Activated CD4-positive, alpha-beta T cell treated with anti-CD3 and anti-CD28 coated beads, Interleukin-2, Interleukin-6, amounts not matched to agents 100 ng/mL and 50 ng/mL, durations not matched to agents 16 hours and 8 hours (primary cell): ENCODE results near the gene ADIPOR2.

ENCODE experiments used
- DNase-seq: peaks from one replicate; pipeline ENCODE4 v3.0.0-alpha.2; 2020

The ADIPOR2 gene

DNA sequence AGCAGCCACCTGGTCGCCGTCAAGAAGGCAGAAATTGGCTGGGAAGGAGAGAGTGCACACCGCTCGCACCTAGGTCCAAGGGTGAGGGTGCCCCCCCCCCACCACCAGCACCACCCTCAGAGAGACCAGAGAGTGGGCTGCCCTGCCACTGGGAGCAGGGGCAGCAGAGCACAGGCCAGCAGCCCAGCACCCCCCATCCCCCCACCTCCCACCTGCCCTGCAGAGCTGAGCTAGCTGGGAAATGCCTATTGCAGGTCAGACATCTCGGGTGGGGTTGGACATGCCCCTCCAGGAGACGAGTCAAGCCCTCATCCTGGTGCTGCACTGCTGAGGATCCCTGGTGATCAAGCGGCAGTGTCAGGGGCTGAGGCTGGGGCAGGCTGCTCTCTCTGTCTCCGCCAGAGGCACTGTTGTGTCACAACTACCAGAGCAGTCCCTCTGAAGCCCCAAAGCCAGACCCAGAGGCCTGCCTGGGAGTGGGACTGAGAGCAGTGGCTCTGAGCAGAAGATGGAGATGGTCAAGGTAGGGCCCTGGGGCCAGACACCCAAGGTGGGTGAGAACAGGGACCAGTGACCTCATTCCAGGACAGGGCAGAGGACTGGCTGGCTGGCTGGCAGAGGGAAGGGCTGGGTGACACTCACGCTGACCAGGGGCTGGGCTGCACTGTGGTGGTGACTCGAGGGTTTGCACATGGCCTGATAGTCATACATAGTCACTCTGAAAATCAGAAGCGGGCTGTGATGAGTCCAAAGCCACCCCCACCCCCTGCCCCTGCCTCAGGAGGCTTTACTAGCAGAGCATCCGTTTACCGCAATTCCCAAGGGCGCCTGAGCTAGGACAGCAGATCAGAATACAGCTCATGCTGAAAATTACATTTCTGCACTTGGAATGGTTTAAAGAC, 109.8 kb downstream of the ADIPOR2 start:
- peak; percentile 42 for DNase-seq

DNA sequence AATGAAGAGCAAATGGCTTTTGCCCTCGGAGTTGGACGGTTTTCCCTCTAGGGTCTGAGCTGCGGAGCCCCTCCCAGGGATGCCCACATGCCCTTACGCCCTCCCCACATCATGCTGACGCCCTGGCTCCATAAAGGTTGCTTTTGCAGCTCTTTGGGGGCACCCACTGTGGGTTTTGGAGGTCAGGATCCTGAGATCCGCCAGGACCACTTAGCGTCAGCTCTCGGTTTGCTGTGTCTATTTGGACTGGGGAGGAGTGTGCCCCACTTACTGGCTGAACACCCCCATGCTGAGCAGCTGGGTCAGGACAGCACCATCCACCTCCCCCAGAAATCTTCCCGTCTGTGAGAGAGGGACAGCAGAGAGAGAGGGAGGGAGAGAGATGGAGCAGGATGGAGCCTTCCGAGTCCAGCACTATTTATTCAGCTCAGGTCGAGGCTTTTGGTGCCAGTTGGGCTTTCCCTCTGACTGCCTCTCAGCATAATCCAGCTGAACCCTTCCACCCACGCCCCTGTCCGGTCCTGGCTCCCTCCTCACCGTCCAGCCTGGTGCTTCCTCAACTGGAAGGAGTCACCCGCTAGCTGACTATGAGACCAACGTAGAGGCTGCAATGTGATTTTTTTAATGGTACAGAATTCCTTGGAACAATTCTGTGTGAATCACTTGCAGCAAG, 110.6 kb downstream of the ADIPOR2 start:
- no peak for DNase-seq

DNA sequence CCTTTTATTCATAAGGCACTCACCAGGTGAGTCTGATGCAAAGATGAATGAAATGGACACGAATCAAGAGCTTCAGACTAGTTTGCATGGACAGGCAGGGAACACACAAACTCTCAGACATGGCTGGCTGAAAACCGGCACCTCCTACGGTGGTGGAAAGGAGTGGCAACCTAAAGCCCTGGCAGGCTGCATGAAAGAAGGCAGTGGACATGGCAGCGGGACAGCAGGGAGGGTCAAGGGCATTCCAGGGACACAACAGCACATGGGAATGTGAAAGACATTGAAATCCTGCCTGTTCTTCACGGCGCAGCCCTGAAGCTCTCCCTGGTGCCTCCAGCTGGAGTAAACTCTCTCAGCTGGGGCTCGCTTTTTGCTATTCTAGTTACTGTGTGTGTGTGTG, 112.9 kb downstream of the ADIPOR2 start:
- DNase-seq = no peak

GRCh38 chr12:1804545-1805332, 113.9 kb downstream of the ADIPOR2 start:
- DNase-seq = peak; percentile 92

DNA sequence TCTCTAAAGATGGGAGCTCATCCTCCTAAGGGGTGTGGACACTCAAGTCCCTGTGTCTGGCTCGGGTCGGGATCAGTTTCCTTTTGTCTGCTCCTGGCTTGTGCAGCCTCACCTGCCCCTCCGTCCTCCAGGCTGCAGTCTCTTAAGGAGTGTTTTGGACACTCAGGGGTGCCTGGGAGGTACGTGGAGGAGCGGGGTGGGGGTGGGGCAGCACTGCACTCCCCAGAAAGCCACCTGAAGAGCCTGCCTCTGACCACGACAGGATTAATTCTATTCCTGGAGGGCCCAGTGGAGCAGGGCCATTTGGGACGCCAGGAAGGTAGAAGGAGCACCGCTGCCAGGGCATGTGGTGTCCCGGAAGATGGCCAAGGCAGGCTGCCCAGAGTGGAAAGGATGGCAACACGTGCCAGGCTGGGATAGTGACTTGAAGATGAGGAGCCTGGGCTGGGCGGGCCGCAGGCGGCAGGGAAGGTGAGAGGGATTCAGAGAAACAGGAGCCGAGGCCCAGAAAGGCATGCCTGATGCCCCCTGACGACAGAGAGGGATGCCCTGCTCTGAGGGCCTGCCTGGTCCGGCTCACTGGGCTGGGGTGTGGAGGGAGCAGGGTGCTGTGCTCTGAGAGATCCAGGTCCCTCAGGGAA, 114.7 kb downstream of the ADIPOR2 start:
- DNase-seq = no peak

GRCh38 chr12:1806301-1807086, 115.6 kb downstream of the ADIPOR2 start:
- DNase-seq = no peak

DNA sequence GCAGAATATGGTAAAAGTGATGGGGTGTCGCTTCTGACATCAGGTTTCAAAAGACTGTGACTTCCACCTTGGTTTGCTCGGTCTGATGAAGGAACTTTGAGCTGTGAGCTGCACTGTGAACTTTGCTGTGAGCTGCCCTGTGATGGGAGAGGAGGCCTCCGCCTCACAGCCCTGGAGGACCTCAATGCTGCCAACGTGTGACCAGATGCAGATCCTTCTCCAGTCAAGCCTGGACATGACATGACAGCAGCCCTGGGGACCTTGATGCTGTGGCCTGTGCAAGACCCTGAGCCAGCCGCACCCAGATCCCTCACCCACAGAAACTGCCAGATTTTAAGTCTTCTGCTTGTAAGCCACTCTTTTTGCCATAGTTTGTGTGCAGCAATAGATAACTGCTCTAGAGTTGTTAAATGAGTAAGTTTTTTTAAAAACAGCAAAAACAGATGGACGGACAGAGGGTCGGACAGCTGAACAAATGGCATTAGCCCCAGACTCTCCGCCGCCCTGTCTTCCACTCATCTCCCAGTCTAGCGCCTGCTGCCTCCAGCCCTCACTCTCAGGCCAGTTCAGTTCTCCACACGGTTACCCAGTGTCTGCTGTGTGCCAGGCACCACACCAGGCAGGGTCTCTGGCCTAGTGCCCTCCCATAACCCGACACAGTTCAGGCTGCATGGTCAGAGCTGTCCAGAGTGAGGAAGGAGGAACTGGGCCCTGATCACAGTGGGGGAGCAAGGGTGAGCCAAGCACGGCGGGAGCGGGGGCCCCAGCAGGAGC, 116.4 kb downstream of the ADIPOR2 start:
- DNase-seq = no peak

DNA sequence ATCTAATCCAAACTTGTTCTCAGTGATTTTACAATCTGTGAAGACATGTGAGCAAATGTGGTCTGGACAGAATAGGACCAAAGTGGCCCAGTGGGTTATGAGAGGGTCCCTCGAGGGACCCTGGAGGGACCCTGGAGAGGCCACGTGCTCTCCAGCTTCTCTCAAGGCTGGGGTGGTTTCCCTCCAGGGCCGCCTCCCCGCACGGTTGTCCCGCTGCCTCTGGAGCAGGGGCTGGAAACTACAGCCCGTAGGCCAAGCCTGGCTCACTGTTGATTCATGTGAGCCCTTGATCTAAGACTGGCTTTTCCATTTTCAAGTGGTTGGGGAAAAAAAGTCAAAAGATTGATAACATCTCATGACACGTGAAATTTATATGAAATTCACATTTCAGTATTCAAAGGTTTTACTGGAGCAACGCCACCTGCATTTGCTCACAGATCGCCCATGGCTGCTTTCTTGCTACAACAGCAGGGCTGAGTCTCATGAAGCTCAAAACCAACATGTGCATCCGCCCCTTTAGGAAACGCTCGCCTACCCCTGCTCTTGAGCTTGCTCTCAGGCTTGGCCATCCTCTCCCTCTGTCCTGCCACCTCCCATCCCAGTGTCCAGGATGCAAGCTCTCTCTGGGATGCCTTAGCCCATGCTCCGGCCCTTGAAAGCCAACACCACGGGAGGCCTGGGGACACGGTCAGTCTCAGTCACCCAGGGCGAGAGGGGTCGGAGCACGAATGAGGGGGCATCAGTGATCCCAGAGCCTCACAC, 117.3 kb downstream of the ADIPOR2 start:
- no peak for DNase-seq

DNA sequence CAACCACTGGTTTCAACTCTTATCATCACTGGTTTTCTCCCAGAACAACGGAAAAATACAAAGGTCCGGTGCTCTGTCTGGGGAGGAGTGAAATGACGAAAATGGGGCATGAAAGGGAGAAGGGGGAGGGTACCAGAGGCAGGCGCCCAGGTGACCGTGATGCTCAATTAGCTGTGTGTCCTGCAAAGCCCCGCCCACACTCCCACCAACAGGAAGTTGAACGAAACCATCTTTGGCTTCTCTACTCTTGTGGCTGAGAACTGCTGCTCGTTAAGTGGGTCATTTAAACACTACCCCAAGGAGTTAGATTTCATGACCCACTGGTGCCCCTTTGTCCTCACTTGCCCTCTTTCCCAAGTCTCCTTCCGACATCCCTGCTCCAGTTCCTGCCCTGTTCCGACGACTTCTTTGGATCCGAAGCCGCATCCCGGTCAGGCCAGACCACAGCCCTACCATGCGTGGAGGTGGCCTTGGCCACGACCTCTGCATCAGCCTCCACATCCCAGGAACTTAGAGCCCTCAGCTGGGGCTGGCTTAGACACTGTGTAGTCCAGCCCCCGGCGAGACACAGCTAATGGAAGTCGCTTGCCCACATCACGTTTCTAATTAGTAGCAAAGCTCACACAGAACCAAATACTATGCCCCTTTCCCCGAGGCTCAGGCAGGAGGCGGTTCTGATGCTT, 118.1 kb downstream of the ADIPOR2 start:
- DNase-seq = no peak

DNA sequence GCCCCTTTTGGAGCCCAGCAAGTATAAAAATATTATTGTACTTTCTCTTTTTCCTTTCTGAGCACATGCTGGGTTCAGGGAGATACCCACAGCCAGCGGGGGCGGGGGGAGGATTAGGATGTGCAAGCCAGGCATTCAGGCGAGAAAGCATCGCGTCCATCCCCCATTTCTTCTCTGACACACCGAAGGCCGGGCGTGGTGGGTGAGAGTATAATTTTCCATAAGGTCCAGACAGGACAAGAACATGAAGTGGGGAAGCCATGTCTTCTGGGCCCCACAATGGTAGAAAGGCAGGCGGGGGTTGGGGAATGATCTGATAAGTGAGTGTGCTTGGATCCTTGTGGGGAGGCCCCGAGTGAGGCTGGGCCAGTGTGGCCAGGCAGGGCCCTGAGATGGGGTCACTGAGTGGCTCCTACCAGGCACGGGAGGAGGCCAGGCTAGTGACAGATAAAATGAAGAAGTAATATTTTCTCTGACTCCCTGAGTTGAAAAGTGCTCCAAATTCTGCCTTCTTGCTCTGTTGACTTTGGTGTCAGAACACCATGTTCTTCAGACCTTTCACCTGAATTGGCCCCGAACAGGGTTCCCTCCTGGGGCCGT, 118.8 kb downstream of the ADIPOR2 start:
- no peak for DNase-seq

DNA sequence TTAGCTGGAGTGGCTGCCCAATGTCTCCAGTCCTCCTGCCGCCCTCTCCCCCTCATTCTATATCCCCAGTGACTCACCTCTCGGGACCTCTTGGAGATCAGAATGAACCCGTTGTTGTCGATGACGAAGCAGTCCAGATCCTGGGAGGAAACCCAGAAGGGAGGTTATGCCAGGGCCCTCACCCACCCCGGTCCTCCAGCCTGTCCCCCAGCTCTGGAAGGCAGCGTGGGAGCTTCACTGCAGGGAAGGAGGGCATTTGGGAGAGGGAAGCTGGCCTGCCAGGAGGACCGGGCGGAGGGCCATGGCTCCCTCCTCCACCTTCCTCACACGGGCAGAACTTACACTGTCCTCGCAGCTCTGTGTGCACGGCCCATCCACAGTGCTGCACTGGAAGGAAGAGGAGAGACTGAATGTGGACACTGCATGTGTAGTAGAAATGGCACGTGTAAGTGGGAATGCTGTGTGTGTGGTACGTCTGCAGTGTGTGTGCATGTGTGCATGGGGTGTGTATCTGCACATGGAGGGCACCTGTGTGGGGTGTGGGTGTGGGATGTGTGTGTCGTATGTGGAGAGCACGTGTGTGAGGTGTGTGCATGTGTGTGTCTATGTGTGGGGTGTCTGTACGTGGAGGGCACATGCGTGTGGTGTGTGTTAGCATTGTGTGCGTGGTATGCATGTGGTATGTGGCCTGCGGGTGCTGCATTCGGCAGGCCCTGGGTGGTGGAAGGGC, 119.5 kb downstream of the ADIPOR2 start:
- no peak for DNase-seq

DNA sequence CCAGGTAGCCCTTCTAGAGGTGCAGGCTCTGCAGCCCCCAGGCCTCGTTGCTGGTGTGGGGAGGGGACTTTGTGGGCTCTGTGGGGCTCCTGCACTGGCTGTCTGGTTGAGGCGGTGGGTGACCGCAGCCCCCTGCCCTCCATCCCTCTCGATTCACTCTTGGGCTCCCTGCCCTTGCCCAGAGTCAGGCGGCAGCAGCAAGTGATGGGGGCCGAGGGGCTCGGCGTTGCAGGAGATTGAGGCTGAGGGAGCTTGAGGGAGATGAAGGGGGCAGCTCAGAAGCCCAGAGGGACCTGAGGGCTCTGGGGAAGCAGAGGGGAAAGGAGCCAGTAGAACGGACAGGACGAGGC, 120.0 kb downstream of the ADIPOR2 start:
- no peak for DNase-seq

DNA sequence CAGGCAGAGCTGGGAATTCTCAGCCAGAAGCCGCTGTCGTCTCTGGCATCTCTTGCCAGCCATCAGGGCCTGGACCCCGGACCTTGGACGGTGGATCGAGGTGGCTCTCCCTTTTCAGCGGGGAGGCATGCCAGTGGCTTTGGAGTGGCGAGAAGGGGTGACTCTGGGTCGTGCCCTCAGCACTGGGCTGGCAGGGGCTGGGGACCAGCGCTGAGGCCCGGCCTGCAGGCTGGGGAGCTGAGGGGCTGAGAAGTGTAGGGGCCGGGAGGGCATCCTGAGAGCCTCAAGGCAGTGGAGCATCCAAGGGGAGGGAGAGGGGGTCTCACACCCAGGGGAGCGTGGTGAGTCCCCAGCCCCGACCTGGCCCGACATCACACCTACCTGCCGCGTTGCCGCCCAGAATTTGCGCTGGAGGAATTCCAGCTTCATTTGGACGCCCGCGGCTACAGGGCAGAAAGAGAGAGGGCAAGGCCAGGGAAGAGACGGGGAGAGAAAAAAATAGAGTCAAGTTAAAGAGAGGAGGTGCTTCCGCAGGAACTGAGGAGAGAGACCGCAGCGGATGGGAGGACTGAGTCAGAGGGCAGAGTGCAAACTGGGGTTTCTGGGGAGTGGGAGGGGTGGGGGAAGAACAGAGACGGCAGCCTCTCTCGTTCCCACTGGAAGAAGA, 120.5 kb downstream of the ADIPOR2 start:
- DNase-seq = peak; percentile 58

- no peak for DNase-seq
These were observed 121.0 kb downstream of the ADIPOR2 start for GRCh38 chr12:1811948-1812291.

GRCh38 chr12:1812650-1813302, 121.9 kb downstream of the ADIPOR2 start:
- peak; percentile 26 for DNase-seq

DNA sequence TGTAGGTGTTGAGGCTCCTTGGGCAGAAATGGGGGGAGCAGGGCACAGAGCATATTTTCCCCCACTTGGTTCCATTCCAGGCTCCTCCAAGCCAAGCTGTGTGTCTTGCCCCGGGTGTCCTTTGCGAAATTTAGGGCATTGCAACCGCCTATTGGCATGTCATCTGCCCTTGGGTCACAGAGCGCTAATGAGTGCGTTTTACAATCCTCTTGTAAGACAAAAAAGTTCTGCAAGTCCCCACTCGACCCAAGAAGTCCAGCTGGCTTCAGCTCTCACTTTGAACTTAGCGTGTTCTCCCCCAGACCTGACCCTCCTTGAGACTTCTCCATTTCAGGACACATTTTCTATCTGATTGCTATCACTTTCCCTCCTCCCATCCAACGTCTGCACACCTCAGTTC, 123.4 kb downstream of the ADIPOR2 start:
- no peak for DNase-seq

DNA sequence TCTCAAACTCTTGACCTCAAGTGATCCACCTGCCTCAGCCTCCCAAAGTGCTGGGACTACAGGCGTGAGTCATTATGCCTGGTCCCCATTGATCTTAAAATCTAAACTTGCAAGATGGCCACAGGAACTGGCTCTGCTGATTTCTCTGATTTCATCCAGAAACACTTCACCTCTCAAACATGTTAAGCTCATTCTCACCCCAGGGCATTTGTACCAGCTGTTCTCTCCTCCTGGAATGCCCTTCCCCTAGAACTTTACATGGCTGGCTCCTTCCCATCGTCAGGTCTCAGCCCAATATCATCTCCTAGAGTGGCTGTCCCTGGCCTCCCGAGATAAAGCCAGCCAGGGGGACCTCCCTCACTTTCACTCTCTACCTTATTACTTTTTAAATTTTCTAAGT, 124.2 kb downstream of the ADIPOR2 start:
- no peak for DNase-seq
